ENCODE measurements around the gene NUP205. TPM values are rescaled to one million over a fixed set of nuclear protein-coding genes. Genes with fewer than 3 reads are reported as not detected.

NUP205 gene
- total RNA-seq, 2 experiments from 2014 or later: 50.6 to 54.7 TPM

DNA sequence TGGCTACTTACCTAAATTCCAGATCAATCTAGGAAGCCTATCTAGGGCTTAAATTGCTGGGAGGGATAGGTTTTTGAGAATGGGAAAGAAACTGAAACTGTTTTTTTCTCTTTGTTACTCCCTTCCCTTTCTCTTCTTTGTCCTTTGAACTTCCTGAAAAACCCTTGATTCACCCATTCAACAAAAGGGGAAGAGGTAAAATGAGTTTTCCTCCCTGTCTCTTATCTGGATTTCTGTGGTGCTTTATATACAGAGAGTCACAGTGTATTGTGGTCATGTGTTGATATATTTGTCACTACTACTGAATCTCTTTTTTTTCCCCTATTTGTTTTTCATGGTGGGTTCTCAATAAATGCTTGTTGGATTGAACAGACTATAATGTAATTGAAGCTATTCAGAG is 19.8 kb upstream of the NUP205 start:
- ATAC-seq (ENCODE audit: poor library complexity): no peak
- Histone ChIP-seq H3K27me3 (ENCODE audit: control insufficient read depth in 1 of 2, insufficient read depth in 2 of 2, low read length in 2 of 2) (no peaks in the 10 kb centered on the region), H3K27ac (ENCODE audit: low read depth in 1 of 2, low read length in 2 of 2) (no peak overlapping the region), H3K36me3 (ENCODE audit: insufficient read depth, low read length) (no peaks in the 10 kb centered on the region), H3K4me3 (ENCODE audit: low read length) (no peak overlapping the region), H3K9me3 (ENCODE audit: control insufficient read depth in 1 of 2, insufficient read depth in 1 of 2, low read length in 2 of 2) (no peaks in the 10 kb centered on the region), H3K4me1 (ENCODE audit: insufficient read depth, low read length) (no peaks in the 10 kb centered on the region)
- CTCF ChIA-PET: no interaction called here
- Mint-ChIP-seq H3K27ac (no peak overlapping the region), H3K36me3 (ENCODE audit: low read depth) (no peaks in the 10 kb centered on the region), H3K9me3 (no peaks in the 10 kb centered on the region), H3K4me3 (no peak overlapping the region), H3K4me1 (ENCODE audit: low read depth) (no peaks in the 10 kb centered on the region), H3K27me3 (peaks cover 22% of the 10 kb centered on the region)
- POLR2A ChIA-PET: interaction anchor here (0.6 kb wide), 1 partner anchor 430 kb away, joined by 3 read pairs; no protein-coding TSS in a partner anchor
- DNase-seq: no peak
- TF ChIP-seq, protein P1, sequence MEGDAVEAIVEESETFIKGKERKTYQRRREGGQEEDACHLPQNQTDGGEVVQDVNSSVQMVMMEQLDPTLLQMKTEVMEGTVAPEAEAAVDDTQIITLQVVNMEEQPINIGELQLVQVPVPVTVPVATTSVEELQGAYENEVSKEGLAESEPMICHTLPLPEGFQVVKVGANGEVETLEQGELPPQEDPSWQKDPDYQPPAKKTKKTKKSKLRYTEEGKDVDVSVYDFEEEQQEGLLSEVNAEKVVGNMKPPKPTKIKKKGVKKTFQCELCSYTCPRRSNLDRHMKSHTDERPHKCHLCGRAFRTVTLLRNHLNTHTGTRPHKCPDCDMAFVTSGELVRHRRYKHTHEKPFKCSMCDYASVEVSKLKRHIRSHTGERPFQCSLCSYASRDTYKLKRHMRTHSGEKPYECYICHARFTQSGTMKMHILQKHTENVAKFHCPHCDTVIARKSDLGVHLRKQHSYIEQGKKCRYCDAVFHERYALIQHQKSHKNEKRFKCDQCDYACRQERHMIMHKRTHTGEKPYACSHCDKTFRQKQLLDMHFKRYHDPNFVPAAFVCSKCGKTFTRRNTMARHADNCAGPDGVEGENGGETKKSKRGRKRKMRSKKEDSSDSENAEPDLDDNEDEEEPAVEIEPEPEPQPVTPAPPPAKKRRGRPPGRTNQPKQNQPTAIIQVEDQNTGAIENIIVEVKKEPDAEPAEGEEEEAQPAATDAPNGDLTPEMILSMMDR (IDR thresholded peaks at IDR 0.05): no peak
- intact Hi-C loops (cut with DNase I, micrococcal nuclease): no loop called here

DNA sequence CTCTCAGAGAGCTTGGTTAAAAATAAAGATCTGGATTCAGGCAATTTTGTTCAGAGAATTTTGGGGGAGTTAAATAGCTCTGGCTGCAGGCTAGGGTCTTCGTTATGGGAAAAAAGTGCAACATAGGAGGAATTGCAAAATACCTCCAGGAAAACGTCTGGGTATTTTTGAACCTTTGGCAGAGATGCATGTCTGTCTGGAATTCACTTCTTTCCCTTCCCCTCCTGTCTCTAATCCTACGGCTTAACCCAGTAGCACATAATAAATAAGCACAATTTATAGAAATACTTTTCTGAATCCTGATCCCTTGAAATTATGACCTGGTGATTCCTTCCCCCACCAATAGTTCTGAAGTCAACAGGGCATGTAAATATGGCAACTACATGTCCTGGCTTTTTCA is 19.3 kb upstream of the NUP205 start:
- no peak for DNase-seq
- intact Hi-C loops (cut with DNase I, micrococcal nuclease): no loop called here
- Mint-ChIP-seq H3K9me3 (no peaks in the 10 kb centered on the region), H3K4me3 (no peak overlapping the region), H3K4me1 (ENCODE audit: low read depth) (no peaks in the 10 kb centered on the region), H3K27ac (no peak overlapping the region), H3K27me3 (peaks cover 22% of the 10 kb centered on the region), H3K36me3 (ENCODE audit: low read depth) (no peaks in the 10 kb centered on the region)
- Histone ChIP-seq H3K4me1 (ENCODE audit: insufficient read depth, low read length) (no peaks in the 10 kb centered on the region), H3K36me3 (ENCODE audit: insufficient read depth, low read length) (no peaks in the 10 kb centered on the region), H3K27me3 (ENCODE audit: control insufficient read depth in 1 of 2, insufficient read depth in 2 of 2, low read length in 2 of 2) (no peaks in the 10 kb centered on the region), H3K4me3 (ENCODE audit: low read length) (no peak overlapping the region), H3K27ac (ENCODE audit: low read depth in 1 of 2, low read length in 2 of 2) (no peak overlapping the region), H3K9me3 (ENCODE audit: control insufficient read depth in 1 of 2, insufficient read depth in 1 of 2, low read length in 2 of 2) (no peaks in the 10 kb centered on the region)
- CTCF ChIA-PET: no interaction called here
- TF ChIP-seq, protein P1 (IDR thresholded peaks at IDR 0.05): no peak
- ATAC-seq (ENCODE audit: poor library complexity): no peak
- POLR2A ChIA-PET: no interaction called here

DNA sequence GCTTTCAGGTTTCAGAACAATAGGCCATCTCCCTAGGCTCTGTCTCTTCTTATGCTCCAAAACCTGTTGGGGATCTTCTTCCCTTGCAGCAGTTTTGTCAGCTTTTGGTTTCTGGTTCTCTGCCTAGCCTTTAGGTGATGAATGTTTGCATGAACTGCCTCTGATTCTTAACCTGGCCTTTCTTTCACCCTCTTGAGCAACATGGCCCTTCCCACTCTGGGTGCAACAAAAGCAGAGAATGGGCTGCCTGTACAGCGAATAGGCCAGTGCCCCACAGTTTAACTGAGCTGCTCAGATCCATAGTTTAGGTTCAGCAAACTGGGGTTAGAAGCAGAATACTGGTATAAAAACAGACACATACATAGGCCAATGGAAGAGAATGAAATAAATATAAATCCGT is 18.1 kb upstream of the NUP205 start:
- no peaks in the 10 kb centered on the region for H3K9me3 ChIP-seq (ENCODE audit: control insufficient read depth in 1 of 2, insufficient read depth in 1 of 2, low read length in 2 of 2)
- Mint-ChIP-seq H3K27me3 (peaks cover 22% of the 10 kb centered on the region), H3K4me1 (ENCODE audit: low read depth) (no peaks in the 10 kb centered on the region), H3K27ac (no peak overlapping the region), H3K9me3 (no peaks in the 10 kb centered on the region), H3K36me3 (ENCODE audit: low read depth) (no peaks in the 10 kb centered on the region), H3K4me3 (no peak overlapping the region)
- ChIA-PET POLR2A (no interaction called here), CTCF (no interaction called here)
- H3K27ac ChIP-seq (ENCODE audit: low read depth in 1 of 2, low read length in 2 of 2): no peak overlapping the region
- DNase-seq: no peak
- TF ChIP-seq, protein P1 (IDR thresholded peaks at IDR 0.05): no peak
- no peaks in the 10 kb centered on the region for H3K36me3 ChIP-seq (ENCODE audit: insufficient read depth, low read length)
- no peaks in the 10 kb centered on the region for H3K27me3 ChIP-seq (ENCODE audit: control insufficient read depth in 1 of 2, insufficient read depth in 2 of 2, low read length in 2 of 2)
- no peak for ATAC-seq (ENCODE audit: poor library complexity)
- intact Hi-C loops (cut with DNase I, micrococcal nuclease): no loop called here
- no peak overlapping the region for H3K4me3 ChIP-seq (ENCODE audit: low read length)
- H3K4me1 ChIP-seq (ENCODE audit: insufficient read depth, low read length): no peaks in the 10 kb centered on the region
